HepG2 (cell line): ENCODE measurements around the gene GALNT12.

ENCODE experiments used
- ATF7 ChIP-seq, 2 experiments: fragments of 450-650 bp in 1 of 2; sonication (generic) in 1 of 2; formaldehyde crosslinking in 1 of 2; IDR thresholded peaks; 2 replicates each; pipeline versions ENCODE4 v1.4.0 to v1.6.1; 2016 to 2020; ENCODE audit warnings: antibody characterized with exemption in 1 of 2, mild to moderate bottlenecking in 1 of 2, missing genetic modification reagents in 1 of 2
- MTA1 ChIP-seq: sonication (generic); formaldehyde crosslinking; IDR thresholded peaks from 2 replicates; pipeline ENCODE4 v1.4.0; 2020; ENCODE audit warnings: missing genetic modification reagents, mild to moderate bottlenecking, borderline replicate concordance
- POLR2A ChIP-seq, 2 experiments: IDR thresholded peaks; 2 replicates each; pipeline ENCODE4 v1.6.1; 2011; ENCODE audit warnings: low read depth in 2 of 2, low read length in 2 of 2, mild to moderate bottlenecking in 1 of 2, moderate library complexity in 1 of 2; ENCODE audit not compliant: insufficient read depth in 1 of 2
- PPARG ChIP-seq: conservative IDR thresholded peaks from 2 replicates; pipeline ENCODE4 v1.6.1; 2016; ENCODE audit warnings: missing biosample characterization, missing genetic modification reagents
- SRSF1 ChIP-seq: fragments of 200-400 bp; formaldehyde crosslinking; optimal IDR thresholded peaks from 2 replicates; pipeline ENCODE3; 2017; ENCODE audit warnings: mild to moderate bottlenecking, low read depth, low read length, moderate library complexity
- TAF1 ChIP-seq: sonication (generic); formaldehyde crosslinking; IDR thresholded peaks from 2 replicates; pipeline ENCODE4 v1.4.0; 2020; ENCODE audit warnings: missing genetic modification reagents
- ZNF318 ChIP-seq: sonication (generic); formaldehyde crosslinking; IDR thresholded peaks from 2 replicates; pipeline ENCODE4 v1.4.0; 2020; ENCODE audit warnings: mild to moderate bottlenecking, missing genetic modification reagents
- ZNF644 ChIP-seq: IDR thresholded peaks from 2 replicates; pipeline ENCODE4 v1.6.1; 2016; ENCODE audit warnings: low read depth
- ZNF670 ChIP-seq: sonication (generic); formaldehyde crosslinking; IDR thresholded peaks from 2 replicates; pipeline ENCODE4 v1.8.0; 2022; ENCODE audit warnings: mild to moderate bottlenecking, missing genetic modification reagents, borderline replicate concordance
- TF ChIP-seq, protein P1 (sequence below): sonication (generic); formaldehyde crosslinking; IDR thresholded peaks from 2 replicates; pipeline ENCODE4 v1.4.0; 2020; ENCODE audit warnings: mild to moderate bottlenecking, missing genetic modification reagents

DNA sequence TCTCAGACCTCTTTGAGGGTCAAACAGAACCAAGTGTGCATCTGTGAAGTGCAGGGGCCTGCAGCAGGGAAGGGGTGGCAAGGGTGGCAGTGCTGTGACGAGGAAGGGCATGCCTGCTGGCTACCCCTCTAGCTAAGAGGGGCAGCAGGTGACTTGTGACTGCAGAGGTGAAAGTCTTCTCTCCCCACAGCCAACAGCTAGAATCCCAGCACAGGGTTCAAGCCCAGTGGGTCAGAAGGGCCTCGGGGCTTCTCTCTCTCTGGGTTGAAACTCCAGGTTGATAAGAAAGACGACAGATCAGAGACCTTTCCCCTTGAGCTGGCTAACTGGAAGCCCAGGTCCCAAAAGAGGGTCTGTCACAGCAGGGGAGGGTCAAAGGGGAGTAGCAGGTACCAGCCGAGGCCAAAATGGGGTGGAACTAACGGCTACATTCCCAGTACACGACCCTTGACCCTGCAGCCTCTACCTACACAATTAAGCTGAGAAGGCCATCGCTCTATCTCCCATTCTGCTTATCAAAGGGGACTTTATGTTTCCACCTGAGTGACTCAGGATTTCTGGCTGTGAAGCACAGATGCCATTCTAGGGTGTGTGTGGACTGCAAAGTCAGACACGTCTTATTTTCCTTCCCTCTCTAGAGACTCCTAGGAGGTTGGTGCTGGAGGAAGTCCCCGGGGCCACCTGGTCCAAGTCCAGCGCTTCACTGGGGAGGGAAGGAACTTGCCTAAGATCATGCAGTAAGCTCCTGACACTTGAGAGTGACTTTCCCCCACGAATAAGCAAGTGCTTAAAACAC lies 25.7 kb upstream of the GALNT12 start:
- TF ChIP-seq POLR2A (IDR thresholded peaks at IDR 0.05; ENCODE audit: insufficient read depth in 1 of 2, low read depth in 2 of 2, low read length in 2 of 2) = no peak
- no peak for TF ChIP-seq ATF7 (IDR thresholded peaks at IDR 0.05)
- no peak for TF ChIP-seq ATF7 (CRISPR knock-in tag; IDR thresholded peaks at IDR 0.05)
- no peak for TF ChIP-seq TAF1
- TF ChIP-seq, protein P1, sequence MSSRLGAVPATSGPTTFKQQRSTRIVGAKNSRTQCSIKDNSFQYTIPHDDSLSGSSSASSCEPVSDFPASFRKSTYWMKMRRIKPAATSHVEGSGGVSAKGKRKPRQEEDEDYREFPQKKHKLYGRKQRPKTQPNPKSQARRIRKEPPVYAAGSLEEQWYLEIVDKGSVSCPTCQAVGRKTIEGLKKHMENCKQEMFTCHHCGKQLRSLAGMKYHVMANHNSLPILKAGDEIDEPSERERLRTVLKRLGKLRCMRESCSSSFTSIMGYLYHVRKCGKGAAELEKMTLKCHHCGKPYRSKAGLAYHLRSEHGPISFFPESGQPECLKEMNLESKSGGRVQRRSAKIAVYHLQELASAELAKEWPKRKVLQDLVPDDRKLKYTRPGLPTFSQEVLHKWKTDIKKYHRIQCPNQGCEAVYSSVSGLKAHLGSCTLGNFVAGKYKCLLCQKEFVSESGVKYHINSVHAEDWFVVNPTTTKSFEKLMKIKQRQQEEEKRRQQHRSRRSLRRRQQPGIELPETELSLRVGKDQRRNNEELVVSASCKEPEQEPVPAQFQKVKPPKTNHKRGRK (CRISPR knock-in tag) = no peak
- no peak for TF ChIP-seq ZNF670 (CRISPR knock-in tag)
- no peak for TF ChIP-seq PPARG
- TF ChIP-seq ZNF644 (CRISPR knock-in tag) = no peak
- no peak for TF ChIP-seq ZNF318
- TF ChIP-seq SRSF1 = no peak
- no peak for TF ChIP-seq MTA1
